Measurements from ENCODE around the gene LCN2.
"Not testable (repeated sequence)": the region's sequence is repeated elsewhere in the genome, so short reads cannot be mapped to it uniquely, and the experiment has no call there.

LCN2 gene

GRCh38 chr9:128167209-128167608 is 18.0 kb downstream of the LCN2 start:
- no peak for DNase-seq (ENCODE audit: low read depth in 2 of 2)

- no peak for DNase-seq (ENCODE audit: low read depth in 2 of 2)
These were observed 19.6 kb downstream of the LCN2 start for GRCh38 chr9:128168731-128169308.

DNA sequence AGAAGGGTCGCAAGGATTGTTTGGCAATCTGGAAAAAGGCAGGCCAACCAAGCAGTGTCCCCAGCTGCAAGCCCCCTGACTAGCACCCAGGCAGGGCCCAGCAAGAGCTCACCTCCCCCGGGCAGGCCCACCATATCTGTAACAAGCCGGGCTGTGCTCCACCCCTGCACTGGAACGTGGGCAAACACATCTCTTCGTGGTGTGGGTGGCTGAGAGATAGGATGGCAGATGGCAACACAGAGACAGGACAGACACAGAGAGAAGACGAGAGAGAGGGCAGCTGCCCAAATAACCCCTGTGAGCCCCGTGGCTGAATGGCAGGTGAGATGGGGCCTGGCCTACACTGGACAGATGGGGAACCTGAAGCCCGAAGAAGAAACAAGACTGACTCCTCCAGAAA is 20.2 kb downstream of the LCN2 start:
- DNase-seq (ENCODE audit: low read depth in 2 of 2) = no peak

GRCh38 chr9:128169925-128170324 is 20.7 kb downstream of the LCN2 start:
- DNase-seq (ENCODE audit: low read depth in 2 of 2) = no peak

DNA sequence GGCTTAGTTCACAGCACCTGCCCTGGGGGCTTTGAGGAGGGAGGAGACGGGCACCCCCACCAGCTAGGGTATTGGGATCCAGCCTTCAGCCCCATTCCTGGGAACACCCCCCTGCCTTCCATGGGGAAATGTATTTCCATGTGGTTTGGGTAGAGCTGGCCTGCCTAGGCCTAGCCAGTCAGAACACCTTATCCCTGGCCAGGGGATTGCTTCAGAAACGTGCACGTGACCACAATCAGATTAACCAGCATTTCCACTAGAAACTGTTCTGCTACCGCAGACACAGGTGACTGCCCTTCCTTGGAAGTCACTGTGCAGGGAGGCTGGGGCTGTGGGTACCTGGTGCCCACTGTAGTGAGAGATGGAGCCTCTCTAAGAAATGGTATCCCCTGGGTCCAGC is 24.8 kb downstream of the LCN2 start:
- DNase-seq (ENCODE audit: low read depth in 2 of 2) = no peak

DNA sequence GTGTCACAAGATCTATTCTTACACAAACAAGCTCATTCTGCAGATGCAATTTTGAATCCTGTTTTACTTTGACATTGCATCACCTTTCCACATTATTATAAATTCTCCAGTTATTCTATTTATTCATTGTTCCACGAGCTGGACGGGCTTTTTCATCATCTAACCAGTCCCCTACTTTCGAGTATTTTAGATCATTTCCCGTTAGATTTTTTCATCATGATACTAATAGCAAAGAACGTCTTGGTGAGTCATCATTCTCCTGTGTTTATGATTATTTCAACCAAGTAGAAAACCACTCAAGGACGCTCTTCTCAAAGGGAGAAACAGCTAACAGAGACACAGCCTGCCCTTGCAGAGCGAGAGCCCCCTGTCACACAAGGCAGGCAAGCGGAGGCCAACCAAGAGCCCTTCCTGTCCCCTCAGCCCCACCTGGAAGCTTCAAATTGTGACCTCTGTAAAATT is 25.9 kb downstream of the LCN2 start:
- no peak for DNase-seq (ENCODE audit: low read depth in 2 of 2)

DNA sequence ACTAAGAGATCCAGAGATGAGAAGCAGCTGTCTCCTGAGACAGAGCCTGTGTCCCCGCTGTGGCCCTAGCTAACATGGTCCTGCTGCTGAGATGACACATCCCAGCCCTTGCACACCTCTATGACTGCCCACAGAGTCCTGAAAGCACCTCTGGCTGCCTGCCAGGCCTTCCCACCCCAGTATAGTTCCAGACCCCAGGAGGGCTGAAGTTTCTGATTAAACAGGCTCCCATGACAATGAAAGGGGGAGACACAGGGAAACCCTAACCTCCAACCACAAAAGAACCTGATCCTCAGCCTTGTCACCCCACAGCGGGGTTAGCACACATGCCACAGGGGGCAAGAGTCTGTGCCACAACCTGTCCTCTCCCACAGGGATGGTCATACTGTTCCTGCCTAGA is 26.5 kb downstream of the LCN2 start:
- no peak for DNase-seq (ENCODE audit: low read depth in 2 of 2)

GRCh38 chr9:128178806-128179431 is 29.7 kb downstream of the LCN2 start:
- DNase-seq (ENCODE audit: low read depth in 2 of 2) = no peak

- no peak for DNase-seq (ENCODE audit: low read depth in 2 of 2)
These were observed 30.7 kb downstream of the LCN2 start for GRCh38 chr9:128180001-128180400.

GRCh38 chr9:128180447-128180846 is 31.2 kb downstream of the LCN2 start:
- no peak for DNase-seq (ENCODE audit: low read depth in 2 of 2)

DNA sequence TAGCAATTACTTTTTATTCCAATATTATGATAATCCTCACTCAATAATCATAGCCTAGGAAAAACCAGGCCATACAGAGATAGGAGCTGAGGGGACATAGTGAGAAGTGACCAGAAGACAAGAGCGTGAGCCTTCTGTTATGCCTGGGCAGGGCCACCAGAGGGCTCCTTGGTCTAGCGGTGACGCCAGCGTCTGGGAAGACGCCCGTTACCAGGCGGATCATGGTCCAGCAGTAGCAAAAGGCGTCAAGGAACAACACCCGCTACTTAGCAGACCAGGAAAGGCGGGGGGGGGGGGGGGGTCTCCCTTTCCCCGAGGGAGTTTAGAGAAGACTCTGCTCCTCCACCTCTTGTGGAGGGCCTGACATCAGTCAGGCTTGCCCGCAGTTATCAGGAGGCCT is 32.2 kb downstream of the LCN2 start:
- DNase-seq (ENCODE audit: low read depth in 2 of 2) = not testable (repeated sequence)

DNA sequence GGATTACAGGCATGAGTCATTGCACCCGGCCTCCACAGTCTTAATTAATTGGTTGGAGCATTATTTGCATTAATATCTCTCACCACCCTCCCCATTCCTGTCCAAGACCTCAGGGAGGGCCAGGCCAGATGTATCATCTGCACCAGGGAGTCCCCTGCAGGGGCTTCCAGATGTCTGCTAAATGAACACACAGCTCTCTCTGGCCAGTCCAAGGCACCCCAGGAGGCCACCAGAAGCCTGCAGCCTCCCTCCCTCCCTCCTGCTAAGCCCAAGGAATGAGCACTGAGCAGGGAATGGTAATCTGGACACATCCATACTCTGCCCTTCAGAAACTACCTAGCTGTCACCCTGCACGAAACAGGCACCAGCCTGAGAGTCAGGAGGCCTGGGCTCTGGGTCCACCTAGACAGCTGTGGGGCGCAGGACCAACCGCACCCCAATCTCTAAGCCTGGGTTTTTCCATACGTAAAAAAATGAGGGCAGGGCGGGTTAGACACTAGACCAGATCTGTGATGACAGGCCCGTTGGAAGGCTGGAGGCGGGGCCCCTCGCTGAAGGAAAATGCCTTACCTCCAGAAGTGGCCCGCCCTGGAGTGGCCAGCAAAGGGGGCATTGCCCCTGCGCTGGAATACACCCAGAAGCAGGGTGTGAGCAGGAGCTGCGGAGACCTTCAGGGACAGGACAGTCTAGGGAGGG is 33.8 kb downstream of the LCN2 start:
- no peak for DNase-seq (ENCODE audit: low read depth in 2 of 2)

GRCh38 chr9:128185979-128186965 is 37.0 kb downstream of the LCN2 start:
- DNase-seq (ENCODE audit: low read depth in 2 of 2) = no peak

DNA sequence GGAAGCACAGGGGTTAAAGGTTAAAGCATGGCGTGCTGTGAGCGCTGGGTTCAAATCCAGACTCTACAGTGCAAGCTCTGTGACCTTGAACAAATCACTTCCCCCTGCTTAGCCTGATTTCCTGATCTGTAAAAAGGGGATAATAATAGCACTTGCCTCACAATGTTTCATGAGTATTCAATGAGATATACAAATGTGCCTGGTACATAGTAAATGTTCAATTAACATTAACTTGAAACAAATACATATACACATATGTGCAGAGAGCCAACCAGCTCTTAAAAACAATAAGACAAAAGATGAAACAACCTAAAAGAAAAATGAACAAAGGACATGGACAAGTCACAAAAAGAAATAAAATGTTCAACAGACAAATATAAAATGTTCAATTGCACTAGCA is 38.1 kb downstream of the LCN2 start:
- no peak for DNase-seq (ENCODE audit: low read depth in 2 of 2)

DNA sequence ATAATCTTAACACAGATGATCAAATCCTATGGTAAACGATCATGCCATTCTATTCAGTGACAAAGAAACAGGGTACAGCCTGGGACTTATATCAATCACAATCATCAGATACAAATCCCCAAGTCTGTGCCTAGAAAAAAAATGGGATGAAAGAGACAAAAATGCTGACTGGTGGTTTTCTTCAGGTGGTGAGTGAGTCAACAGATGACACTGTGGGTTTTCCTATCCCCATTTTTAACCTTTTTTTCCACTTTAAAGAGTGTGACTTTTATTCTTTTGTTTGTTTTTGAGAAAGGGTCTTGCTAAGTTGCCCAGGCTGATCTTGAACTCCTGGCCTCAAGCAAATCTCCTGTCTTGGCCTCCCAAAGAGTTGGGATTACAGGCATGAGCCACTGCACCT is 39.0 kb downstream of the LCN2 start:
- DNase-seq (ENCODE audit: low read depth in 2 of 2) = no peak

GRCh38 chr9:128190013-128190412 is 40.8 kb downstream of the LCN2 start:
- no peak for DNase-seq (ENCODE audit: low read depth in 2 of 2)

GRCh38 chr9:128190516-128191405 is 41.5 kb downstream of the LCN2 start:
- no peak for DNase-seq (ENCODE audit: low read depth in 2 of 2)

- DNase-seq (ENCODE audit: low read depth in 2 of 2) = peak; percentile 69 to 73
These were observed 42.3 kb downstream of the LCN2 start, which contains the start of gene CIZ1 for GRCh38 chr9:128191406-128192046. Gene CIZ1 (minus strand): TSS chr9:128191572. CDS start chr9:128190857, 715 bp downstream.

DNA sequence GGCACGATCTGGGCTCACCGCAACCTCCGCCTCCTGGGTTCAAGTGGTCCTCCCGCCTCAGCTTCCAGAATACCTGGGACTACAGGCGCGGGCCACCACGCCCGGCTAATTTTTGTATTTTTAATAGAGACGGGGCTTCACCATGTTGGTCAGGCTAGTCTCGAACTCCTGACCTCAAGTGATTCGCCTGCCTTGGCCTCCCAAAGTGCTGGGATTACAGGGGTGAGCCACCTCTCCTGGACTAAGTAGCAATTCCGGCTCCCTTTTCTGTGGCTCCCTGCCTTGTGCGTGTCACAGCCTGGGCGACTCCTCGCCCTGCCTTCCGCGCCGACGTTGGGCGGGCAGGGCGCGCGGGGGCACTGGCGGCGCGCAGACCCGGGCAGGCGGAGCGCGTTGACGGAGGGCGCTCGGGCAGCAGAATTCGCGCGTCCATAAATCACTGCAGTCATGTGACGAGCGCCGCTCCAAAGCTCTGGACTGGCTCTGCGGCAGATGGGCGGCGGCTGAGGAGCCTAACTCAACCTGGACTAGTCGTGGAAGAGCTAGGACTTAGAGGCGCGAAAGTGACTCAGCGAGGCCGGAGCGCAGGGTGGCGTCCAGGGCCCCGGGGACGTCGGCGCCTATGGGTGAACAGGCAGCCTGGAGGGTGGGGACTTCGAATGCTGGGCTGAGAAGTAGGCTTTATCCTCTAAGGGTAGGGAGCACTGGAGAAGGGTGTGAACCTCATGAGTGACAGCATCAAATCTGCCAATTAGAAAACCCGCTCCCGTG is 43.5 kb downstream of the LCN2 start:
- peak in 1 of 2 donors; percentile 48 for DNase-seq (ENCODE audit: low read depth in 2 of 2)
